GM19043 (cell line): Measurements from ENCODE around the gene NOL4L.

ENCODE experiments used
- ATAC-seq: cut with Tn5 transposase; IDR thresholded peaks from one replicate; pipeline ENCODE4 v1.9.1; 2021; ENCODE audit warnings: low read depth; ENCODE audit not compliant: unreplicated experiment

The NOL4L gene

DNA sequence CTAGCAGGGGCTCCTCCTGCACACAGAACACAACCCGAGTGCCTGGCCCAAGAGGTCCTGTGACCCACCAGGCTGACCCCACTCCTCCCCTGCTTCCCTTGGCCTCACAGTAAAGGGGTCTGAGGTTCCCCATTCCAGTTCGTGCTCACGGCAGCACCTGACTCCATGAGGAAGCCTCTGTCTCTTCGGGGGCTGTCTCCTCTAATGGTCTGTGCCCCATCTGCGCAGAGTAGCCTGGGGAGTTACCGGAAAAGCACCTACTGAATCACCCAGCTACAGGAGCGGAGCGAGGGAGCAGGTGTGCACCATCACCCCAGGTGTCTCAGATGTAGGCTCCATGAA, 133.8 kb downstream of the NOL4L start:
- ATAC-seq, result no peak

DNA sequence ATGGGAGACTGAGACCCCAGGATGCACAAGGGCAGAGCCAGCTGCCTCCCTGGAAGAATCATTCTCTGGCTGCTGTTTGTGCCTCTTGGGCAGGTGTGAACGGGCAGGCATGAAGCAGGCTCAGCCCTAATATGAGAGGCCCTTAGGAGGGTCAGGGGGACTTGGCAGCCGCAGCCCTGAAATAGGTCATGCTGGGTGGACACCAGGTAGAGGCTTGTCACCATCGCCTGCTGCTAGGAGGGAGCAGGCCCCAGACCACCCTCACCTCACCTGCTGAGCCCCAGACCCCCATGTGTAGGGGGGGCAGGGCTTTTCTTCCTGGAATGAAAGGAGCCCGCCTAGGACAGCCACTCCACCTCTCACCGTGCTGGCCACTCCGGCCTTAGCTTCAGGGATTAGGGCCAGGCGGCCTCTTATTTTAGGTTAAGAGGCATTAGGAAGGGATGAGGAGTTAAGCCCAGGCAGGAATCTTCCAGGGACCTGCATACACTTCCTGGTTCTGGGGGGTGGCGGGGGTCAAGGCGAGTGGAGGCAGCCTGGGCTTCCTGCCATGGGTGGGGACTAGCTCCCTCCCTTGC, 134.6 kb downstream of the NOL4L start:
- no peak for ATAC-seq

DNA sequence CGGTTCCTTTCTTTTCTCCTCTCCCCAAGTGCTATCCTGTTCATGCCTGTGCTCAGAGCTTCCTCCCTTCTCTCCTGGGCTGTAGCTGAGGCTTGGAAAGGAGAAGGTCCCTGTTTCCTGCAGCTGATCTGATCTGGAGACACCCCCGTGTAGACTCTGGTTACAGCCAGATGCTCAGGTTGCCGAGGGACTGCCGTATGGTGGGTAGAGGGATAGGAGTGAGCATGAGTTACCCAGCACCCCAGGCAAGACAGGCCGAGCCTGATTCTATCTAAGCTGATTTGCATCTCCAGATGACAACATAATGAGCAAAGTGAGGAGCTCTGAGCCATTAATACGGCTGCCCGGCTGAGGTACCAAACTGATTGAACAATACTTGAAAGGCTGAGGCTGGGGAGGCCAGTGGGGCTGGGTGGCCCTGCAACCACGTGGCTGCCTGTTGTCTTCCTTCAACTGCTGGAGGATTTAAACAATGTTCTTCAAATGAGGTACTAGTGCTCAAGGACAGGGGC, 135.2 kb downstream of the NOL4L start:
- ATAC-seq, result no peak

DNA sequence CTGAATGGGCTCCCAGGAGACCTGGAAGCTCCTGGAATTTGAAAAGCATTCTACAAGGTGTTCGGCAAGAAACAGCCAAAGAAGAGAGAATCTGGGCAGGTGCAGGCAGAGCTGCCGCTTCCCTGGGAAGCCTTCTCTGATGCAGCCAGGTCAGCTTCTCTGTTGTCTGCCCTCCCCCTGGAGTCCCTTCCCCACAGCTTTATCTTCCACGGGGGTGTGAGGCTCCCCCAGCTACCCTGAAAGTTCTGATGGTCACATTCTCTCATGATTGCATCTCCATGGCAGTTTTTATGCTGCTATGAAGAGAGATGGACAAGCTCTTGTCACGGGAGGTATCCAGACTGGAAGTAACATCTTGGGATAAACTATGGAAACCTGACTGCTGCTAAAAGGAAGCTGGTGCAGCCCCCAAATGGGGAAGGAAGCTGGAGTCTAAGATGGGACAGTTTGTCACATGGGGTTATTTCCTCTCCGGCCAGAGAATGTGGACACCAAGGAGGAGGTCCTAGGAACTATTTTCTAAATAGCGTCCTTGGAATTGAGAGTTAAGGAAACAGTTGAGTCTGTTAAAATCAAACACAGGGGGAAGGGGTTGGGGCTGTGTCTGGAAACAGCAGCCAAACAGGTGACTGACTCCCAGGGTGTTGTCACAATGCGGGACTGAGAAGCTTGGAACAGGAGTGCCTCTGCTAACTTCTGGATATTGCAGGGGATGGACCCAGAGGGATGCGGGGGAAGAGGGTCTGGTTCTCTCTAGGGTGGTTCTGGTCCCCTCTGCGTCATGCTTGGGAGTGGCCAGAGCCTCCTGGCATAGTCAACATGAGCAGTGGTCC, 135.9 kb downstream of the NOL4L start:
- no peak for ATAC-seq

DNA sequence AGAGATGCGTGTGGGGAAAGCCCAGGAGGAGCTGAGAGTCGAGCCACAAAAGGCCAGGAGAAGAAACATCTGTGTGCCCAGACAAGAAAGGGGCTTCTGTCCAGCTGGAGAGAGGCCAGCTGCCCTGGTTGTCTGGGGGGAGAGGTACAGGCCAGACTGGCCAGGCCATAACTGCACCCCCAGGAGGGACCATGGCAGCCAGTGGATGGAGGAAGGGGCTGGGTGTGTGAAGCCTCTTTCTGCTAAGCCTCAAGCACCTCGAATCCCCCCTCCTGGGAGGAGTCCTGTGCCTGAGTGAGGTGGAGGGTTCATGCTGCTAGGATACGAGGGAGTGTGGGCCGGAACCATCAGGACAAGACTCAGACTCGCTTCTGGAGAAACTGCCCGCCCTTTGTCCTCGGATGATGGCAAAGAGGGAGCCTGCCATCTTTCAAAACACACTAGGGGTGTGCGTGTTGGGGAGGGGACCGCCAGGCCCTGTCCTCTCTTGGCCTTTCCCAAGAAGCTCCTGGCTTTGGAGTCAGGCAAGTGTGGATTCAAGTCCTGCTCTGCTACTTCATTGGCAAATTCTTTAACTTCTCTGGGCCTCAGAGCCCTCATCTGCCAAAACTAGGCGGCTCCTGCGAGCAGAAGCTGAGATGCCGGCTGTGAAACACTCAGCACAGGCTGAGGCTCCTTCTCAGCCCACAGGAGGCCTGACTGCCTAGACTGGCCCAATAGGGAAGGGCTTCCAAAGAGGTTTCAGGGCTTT, 136.7 kb downstream of the NOL4L start:
- no peak for ATAC-seq

DNA sequence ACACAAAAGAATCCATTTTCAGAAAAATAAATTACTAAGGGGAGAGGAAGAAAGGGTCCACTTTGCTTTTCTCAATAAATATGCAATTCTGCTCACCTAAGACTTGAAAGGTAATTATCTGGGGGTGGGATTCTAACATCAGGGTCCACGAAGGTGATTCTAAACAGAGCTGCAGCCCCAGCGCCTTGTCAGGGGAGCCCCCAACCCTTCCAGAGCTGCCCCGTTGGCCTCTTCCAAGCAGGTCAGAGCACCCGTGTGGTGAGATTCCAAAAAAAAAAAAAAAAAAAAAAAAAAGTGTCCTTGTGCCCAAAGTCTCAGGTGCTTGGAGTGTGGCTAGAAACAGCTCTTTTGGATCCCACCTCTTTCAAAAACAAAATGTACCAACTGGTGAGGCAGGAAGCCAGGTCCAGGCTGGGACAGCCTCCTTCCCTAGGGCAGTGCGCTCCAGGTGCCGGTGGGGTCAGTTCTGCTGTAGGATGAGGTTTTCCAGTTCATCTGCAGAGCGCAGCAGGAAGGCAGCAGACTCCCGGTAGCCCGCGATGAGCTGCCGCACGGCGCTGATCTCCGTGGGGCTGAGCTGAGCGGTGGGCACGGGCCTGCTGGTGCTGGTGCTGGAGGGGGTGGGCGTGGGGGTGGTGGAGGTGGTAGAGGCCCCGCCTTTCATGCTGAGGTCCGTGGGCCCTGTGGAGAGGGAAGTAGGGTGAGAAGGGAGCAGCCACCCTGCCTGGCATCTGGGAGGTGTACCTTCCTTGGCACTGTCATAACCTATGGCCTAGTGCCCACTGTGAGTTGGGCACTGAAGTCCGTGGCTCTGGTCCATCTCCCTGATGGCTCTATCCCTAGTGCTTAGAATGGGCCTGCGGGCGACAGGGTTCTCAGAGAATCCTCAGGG, 137.8 kb downstream of the NOL4L start:
- no peak for ATAC-seq

DNA sequence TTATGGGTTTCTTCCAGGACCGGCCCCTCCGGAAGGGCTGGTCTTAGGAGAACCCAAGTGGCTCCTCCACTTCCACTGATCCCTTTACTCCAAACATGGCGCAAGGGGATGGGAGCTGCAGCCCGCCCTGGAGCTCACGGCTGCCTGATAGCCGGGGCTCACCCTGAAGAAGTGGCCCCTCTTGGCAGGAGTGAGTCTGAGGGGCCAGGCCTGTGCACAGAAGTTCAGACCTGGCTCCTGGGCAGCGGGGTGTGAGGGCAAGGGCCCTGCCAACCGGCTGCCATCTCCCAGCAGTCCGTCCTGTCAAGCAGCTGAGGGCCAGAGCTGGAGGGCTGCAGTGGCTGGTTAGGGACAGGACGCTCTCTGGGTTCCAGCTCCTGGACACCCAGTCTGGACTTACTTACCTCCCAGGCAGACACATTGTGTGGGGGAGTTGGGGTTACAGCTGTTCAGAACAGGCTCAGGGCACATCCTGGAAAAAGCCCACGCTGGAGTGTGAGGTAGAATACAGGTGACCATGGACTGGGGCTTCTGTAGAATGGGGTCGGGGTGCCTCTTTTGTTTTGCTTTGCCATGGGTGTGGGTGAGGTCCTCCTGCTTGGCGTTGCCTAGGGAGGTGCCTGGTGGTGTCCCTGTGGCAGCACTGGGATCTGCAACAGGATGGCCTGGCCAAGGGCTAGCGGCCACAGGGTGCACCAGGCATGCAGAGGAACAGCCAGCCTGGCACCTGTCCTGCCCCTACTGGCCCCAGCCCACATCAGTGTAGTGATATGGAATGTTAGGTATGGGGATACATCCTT, 138.6 kb downstream of the NOL4L start:
- ATAC-seq, result no peak

DNA sequence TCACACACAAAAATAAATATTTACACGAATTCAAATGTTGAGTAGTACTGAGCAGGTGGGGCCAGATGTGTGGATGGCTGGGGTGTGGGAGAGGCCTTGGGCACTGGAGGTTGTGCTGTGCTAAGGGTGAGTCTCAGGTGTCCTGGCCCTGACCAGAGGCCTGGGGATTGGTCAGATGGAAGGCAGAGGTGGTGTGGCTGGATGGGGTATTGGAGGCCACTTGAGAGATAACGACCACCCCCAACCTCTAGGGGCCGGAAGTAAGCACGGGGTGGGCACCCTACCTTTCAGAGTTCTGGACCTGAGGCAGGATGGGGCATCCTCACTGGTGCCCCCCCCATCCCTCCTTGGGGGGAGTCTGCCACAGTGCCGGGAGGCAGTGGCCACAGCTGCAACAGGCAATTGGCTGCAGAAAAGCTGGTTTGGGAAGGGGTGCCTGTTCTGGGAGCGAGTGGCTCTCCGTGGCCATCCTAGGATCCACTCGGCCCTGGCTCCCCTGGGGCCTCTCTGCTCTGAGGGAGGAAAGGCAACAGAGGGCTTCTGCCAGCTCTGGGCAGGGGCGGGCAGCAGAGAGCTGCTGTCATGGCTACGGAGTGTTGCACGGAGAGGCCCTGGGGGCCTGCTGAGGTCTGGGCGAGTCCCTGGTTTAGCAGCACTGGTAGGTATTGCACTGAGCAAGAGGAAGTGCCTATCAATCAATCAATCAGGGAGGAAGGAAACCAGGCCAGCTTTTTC, 139.4 kb downstream of the NOL4L start:
- ATAC-seq, result no peak

DNA sequence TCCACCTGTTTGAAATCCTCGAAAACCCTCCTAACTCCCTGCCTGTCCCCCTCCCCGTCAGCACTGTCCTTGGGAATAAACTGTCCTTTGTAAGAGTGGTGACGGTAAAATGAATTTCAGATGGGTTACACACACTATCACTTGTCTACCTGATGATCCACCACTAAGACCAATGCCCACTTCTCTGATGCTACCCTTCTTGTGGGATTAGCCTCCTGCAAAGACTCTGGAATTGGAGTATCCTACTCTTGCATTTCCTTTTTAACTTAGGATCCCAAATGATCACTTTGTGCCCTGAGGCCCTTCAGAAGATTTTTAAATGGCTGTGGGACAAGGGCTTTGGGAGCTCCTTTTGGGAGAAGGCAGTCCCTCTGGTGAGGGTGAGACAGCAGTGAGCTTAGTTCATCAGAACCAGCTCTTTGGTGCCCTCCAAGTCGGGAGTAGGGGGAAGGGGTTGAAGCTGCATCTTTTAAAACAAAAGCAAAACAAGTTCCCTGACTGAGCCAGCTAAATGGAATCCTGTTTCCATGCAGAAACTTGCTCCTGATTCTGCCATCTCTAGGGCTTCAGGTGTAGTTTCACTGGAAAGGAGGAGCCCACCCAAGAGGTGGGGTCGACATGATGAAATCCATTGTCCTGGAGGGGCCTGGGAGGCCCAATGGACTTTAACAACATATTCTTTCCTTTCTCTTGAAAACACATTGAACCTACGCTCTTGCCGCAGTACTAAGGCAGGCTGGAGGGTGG, 140.5 kb downstream of the NOL4L start:
- ATAC-seq, result no peak

DNA sequence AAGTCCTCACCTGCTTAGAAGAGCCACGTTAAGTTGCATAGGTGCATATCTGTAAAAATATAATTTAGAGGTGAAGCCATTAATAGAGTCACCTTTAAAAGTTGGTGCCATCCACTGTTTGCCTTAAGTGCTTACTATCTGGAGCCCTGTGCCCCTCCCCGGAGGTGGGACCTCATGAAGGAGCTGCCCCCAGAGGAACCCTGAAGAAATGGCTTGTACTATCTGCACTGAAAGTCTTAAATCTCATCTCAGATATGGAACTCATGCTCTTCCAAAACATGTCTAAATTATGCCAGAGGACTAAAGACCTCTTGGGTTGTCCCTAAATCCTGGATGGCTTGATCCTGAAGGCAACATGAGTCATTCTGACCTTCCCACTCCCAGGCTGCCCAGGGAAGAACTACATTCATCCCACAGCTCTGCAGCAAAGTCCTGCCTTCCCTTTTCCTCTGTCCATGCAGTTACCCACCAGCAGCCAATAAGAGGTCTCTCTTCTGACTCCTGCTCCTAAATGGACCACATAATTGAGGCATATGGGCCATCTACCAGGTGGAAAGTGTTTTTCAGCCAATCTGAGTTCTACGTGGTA, 141.7 kb downstream of the NOL4L start:
- no peak for ATAC-seq

DNA sequence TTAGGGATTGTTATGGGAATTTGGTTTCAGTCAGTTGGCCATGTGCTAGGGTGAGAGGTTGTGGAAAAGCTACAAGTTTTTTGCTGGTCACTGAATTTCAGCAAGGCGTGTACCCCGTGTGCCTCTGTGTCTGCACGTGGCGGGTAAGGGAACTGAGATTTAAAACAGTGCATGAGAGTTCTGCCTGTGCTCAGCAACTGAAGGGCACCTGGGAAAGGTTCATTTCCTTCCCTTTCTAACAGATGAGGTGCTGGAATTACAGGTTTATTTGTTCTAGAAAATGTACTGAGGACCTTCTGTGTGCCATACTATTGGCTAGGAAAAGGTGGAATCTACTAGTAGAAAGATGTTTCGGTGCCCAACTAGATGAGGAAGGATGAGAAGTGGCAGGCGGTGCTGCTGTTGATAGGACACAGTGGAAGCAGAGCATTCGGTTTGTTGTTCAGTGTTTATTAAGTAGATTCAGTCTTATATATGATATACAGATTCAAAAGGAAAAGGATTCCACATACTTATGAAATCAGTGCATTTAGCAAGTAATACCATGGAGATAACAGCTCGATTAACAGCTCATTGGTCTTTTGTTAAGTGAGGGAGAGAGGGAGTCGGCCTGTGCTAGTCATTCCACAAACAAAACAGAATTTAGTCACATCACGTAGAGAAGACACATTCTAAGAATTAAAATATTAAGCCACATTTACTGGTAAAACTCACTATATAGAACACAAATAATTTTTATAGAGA, 142.3 kb downstream of the NOL4L start:
- no peak for ATAC-seq

DNA sequence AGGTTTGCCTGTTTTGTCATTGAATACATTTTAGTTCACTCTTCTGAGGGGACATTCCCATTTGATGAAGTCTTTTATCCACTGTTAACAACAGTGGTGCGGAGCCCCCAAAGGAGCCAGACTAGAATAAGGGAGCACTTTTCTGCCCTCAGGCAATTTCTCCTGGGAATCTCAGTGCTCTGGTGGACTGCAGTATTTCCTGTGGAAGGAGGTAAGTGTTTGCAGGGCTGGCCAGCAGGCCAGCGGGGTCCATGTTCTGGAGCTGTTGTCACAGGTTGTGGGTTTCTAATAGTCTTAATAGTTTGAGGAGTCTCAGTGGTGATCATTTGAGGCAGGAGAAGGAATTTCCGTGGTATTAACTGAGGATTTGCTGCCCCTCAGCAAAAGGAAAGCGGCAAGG, 143.5 kb downstream of the NOL4L start:
- no peak for ATAC-seq

DNA sequence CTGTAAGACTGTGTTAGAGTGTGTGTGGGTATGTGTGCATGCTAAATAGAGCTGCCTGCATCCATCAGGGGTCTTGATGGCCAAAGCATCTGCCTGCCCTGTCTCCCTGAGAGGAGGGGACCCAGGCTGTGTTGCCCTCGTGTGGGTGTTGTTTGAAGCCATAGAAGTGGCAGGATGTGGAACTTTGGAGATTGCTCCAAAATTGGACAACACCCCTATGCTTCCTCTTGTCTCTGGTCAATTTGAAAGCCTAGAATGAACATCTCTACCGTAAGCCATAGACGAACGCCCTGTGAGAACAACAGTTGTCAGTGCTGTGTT, 144.4 kb downstream of the NOL4L start:
- ATAC-seq, result no peak

DNA sequence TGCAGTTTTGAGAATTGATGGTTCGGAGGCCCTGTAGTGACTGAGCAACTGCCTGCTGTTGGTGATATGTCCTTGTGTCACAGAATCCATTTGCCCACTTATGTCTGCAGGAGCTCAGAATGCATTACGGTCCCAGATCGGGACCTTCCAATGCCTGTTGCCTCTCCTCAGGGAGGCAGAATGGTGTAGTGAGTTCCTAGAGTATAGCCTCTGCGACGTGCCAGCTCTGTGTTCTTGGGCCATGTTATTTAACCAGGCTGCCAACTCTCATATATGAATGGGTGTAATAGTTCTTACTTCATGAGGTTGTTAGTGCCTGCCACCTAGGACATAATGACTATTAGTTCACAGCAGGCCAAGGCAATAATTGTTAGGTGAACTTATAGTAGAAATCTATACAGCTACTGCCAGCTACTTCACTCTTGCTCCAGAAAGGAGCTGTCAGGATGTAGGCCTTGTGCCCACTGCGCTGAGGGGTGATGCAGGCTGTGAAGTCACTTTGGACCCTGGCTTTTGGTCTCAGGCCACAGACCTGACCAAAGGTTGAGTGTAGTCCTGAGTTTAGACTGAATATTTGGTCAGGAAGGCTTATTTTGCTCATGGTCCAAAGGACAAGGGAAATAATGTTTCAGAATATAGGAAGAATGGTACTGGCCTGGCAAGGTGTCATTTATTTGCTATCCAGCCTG, 144.9 kb downstream of the NOL4L start:
- ATAC-seq, result no peak

DNA sequence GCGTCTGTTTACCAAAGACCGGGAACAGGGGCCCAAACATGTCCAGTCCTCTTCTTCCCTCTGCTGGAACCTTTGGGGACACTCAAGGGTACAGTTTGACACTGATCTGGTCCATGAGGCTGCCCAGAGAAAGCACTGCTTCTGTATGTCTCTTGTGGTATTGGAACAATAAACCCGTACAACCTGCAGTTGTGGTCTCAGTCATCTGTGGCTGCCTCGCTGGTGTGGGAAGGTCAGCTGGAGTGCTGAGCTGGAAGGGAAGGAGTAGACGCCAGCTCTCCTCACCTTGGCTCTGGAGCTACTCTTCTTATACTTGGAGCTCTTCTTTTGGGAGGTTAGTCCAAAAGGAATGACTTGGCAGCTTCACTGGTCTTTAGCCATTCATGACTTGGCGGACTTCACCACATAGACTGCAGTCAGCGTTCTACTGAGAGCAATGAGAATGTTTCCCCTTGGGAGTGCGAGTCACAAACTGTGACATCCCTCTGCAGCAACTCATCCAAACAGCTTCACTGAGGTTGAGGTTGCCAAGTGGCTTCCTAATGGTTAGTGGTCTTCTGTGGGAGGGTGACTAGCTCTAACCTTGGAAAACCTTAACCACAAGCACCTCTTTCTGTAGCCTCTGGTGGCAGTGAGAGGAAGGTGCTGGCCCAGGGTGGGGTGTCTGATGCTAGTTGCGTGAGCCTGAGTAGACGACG, 145.9 kb downstream of the NOL4L start:
- ATAC-seq, result no peak

DNA sequence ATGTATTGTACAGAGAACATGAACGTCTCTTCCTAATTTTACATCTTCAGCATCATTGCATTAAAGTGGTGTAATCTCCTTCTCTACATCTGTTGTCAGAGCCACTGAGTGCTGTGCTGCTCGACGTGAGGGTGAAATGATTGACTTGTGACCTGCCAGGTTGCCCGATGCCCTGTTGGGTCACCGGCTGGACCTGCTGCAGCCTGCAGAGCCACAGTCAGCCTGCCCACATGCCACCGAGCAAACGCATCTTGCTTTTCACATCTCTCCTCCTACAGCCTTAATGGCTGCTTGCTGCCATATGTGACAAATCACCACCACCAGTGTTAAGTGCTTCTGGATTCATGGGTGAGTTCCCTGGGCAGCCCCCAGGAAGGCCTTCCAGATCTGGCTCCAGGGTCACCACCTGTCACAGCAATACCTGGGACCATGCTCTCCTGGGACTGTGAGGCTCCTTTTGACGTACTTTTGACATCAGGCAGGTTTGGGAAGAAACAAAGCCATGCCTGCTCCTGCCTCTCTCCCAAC, 146.7 kb downstream of the NOL4L start:
- ATAC-seq, result no peak
